Activated CD8-positive, alpha-beta memory T cell treated with anti-CD3 and anti-CD28 coated beads for 24 hours (primary cell): ENCODE data around the gene ARSH.
"Not testable (repeated sequence)": the region's sequence is repeated elsewhere in the genome, so short reads cannot be mapped to it uniquely, and the experiment has no call there.

Source experiments
- DNase-seq: peaks from one replicate; pipeline ENCODE4 v3.0.0-alpha.2; 2020

The ARSH gene, protein sequence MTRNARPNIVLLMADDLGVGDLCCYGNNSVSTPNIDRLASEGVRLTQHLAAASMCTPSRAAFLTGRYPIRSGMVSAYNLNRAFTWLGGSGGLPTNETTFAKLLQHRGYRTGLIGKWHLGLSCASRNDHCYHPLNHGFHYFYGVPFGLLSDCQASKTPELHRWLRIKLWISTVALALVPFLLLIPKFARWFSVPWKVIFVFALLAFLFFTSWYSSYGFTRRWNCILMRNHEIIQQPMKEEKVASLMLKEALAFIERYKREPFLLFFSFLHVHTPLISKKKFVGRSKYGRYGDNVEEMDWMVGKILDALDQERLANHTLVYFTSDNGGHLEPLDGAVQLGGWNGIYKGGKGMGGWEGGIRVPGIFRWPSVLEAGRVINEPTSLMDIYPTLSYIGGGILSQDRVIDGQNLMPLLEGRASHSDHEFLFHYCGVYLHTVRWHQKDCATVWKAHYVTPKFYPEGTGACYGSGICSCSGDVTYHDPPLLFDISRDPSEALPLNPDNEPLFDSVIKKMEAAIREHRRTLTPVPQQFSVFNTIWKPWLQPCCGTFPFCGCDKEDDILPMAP

DNA sequence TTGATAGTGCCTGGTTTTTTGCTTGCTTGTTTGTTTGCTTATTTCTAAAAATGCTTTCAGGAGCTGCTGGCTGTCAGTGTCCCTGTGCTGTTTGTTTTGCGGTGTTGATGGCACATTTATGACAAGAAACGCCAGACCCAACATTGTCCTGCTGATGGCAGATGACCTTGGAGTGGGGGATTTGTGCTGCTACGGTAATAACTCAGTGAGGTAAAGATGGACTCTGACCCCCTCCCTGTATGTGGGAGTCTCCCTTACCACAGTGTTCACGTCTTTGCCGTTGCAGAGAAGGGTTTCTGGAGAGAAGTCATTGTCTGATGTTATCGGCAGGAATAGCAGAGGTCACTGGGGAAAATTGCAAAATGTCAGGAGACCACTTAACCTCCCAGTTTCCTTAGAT is at the start of gene ARSH:
Gene ARSH, plus strand, starts transcription at position 52 of the 400 bp plus-strand sequence. Its CDS starts 67 bp downstream, at position 119.
- no peak for DNase-seq

DNA sequence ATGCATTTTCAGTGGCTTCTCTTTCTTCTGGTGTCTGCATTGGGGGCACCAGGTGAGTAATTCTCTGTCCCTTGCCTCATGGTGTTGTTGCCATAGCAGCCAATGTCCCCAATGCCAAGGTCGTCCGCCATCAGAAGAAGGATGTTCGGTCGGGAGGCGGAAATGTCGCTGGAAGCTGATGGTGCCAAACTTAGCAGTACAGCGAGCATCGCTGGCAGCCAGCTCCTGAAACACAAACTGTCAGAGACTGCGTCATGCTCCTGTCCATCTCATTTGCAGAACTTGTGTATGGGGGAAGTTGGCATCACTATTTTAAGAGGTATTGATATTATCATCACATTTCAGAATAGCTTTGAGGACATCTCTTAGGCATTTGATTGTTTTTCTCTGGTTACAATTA is 48.1 kb upstream of the ARSH start:
- no peak for DNase-seq

DNA sequence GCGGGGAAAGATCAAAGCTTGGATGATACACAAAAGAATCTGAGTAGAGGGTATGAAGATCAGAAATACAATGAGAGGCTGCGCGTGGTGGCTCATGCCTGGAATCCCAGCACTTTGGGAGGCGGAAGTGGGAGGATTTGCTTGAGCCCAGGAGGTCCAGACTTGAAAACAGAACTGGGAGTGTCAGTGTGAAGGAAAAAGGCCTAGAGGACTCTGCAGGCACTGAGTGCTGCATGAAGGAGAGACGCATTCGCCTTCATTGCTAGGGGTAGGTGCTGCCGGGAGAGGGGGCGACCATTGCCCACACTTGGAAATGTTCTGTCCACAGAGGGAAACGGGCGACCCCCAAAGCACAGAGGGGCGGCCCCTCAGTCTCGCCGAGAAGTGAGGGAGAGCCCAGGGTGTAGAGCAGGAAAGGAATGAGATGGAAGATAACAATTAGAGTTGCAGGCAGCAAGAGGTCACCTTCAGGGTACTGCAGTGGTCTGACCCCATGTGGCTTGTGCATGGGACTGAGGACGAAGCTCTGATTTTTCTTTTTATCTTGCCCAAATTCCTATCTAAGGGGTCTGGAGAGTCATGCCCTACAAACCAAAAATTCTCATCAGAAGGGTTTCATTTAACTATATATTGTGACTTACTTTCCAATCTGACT is 45.4 kb upstream of the ARSH start:
- DNase-seq, result no peak

DNA sequence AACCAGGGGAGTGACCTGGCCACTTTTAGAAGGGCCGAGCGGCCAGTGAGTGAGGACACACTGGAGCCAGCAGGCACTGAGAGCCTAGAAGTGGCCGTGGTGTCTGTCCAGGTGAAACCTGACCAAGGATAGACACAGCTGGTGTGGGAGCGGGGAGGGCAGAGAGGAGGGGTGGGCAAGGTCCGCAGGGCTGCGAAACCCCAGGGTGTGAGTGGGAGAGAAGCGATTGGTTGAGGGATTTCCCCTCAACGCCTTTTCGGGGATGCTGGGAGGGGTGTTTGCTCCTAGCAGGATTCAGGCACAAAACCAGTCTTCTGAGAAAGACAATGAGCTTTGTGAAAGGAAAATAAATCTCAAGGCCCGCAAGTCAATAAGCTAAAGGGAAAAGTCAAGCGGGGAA is 44.0 kb upstream of the ARSH start:
- DNase-seq, result no peak

DNA sequence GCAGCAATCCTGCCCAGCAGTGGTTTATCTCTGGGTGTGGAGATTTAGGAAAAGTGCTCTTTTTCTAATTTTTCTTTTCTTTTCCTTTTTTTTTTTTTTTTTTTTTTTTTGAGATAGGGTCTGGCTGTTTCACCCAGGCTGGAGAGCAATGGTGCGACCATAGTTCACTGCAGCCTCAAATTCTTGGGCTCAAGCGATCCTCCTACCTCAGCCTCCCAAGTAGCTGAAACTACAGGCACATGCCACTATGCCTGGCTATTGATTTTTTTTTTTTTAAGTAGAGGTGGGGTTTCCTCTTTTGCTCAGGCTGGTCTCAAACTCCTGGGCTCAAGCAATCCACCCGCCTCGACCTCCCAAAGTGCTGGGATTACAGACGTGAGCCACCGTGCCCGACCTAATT is 42.9 kb upstream of the ARSH start:
- not testable (repeated sequence) for DNase-seq

DNA sequence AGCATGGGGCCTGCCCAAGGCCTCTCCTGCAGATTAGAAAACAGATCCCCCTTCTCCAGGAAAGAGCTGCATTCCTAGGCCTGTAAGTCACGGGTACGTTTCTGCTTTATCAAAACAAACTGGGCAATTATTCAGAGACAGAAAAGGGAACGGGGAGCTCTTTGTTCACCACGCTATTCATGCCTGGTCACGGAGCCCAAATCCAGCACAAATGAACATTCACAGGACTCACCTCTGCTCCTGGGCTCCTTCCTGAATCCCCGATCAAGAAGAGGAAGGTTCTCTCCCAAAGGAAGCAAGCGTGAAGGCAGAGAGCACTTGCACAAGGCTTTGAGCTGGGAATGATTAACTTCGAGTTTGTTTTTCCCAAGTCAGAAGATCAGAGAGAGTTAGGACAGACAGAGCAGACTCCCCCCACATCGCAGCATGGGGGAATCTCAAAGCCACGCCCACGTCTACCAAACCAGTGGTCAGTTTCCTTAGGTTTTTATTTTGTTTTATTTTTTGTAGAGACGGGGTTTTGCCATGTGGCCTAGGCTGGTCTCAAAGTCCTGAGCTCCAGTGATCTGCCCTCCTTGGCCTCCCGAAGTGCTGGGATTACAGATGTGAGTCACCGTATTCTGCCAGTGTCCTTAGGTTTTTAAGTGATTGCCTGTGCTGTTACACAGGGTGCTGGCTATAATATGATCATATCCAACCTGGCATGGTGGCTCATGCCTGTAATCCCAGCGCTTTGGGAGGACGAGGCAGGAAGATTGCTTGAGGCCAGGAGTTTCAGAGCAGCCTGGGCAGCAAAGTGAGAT is 42.2 kb upstream of the ARSH start:
- DNase-seq, result not testable (repeated sequence)

DNA sequence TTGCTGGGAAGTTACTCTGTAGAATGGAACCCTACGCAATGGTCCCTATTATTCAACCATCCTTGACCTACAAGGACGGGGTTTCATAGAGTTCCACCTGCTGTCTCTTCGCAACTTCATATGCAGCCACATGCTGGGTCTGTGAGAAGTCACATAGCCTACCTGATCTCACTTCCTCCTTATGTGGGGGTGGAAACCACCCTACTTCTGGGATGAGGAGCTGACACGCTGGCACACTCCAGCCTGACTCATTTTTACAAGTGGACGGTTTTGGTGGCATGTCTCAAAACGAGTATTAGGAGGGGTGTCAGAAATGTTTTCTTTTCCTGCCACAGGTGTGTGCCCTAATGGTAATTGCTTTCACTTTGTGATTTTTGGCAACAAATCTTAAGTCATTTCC is 40.4 kb upstream of the ARSH start:
- DNase-seq, result no peak

DNA sequence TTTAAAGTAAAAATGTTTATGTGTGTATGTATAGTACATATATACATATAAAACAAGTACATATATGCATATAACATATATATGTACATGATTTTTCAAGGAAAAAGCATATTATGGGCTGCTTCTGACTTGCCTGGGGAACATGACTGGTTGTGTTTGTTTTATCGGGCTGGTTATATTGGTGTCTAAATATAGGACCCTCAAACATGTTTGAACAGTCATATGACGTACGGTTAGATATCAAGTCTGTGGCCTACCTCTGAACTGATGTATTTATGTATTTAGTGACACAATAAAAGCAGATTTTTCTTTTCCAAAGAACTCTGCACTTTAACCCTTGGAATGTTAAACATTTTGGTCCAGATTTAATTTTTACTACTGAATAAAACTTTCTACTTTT is 39.3 kb upstream of the ARSH start:
- no peak for DNase-seq

DNA sequence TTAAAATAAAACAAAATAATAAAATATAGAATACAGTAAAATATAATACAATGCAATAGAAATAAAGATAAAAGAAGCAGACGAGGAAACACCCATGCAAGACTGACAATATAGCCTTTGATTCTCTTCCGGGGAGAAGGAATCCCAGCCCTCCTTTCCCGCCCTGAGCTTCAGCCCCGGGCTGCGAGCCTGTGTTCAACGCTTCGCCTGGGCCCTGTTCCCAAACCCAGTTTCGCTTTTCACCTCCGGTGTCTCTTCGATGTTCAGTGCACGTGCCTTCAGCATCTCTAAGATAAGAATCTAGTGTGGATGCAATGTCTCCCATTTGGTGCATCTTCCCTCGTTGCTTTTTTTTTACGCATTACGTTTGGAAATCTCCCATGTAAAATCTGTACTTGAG is 38.8 kb upstream of the ARSH start:
- DNase-seq, result no peak

DNA sequence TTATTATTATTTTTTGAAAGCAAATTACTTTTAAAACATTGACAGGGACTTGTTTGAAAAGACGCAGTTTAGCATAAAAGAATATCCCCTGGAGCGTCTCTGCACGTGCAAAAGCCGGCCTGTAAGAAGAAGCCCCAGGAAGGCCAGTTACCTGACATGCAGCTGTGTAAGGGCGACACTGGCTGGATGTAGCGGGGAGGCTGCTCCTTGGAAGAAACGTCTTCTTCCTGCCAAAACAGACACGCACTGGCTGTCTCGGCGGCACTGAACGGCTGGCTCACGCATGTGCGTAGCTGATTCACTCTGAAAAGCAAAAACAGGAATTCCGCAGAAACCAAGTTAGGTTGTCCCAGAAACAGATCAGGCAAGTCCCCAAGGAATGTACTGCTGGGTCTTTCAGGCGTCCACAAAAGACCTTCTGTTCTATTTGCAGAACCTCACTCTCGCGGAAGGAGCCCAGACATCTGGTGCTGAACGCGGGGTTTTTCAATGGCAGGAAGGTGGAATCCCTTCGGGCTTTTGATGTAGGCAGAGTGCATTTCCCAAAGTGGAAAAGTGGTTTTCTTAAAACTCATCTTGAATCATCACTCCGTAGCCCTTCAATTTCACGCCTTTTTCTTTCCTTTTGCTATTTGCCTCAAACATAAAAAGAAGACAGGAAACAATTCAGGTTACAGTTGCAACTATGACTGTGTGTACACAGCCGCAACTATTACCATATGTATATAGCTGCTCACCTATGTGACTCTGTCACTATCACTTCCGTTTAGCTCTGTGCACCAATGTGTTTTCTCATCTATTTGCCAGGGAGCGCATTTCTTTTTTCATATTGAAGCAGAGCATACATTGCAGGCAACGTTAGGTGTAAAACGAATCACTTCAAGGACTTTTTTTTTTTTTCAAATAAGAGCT is 38.1 kb upstream of the ARSH start:
- no peak for DNase-seq

DNA sequence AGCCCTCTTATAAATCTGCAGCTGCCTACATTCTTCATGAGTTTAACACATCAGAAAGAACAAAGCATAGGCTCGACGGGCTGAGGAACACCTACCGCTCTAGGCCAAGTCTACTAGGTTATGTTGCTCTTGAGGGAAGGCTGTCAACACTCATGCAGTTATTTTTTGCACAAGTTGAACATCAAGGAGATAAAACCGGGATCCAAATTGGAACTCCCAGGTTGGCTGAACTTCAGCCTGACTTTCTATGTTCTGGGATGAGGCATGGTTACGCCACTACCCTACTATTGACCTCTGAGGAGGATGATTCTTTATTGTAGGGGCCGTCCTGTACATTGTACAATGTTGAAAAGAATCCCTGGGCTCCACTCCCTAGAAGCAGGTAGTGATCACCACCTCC is 37.3 kb upstream of the ARSH start:
- no peak for DNase-seq

DNA sequence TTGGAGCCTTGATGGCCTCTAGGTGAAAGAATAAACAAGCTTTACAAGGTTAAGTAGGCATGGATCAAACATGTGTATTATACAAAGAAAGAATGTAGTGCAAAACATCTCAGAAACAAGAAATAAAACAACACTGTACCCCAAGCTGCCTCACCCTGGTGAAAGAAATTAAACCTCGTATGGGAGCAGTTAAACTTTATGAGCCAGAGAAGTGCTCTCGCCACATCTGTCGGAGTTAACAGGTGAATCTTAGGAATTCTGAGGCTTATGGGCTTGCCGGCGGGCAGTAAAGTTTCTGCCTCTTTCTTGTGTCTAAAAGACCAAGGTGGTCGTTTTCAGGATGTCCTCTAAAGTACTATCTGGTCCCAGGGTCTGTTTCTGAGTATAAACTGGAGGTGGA is 34.0 kb upstream of the ARSH start:
- DNase-seq, result no peak

DNA sequence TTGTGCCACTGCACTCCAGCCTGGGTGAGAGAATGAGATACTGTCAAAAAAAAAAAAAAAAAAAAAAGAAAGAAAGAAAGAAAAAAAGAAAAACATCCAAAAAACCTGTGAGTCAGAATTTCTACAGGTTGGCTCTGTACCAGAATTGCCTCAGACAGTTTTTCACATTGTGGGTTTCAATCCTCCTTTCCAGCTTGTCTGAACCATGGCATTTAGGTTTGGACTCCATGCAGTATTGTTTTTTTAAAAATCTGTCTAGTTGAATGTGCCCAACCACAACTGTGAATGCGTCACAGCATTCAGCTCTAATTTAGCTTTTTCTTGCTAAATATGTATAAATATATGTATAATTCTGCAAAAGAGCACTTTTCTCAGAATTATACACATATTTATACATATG is 31.4 kb upstream of the ARSH start:
- DNase-seq, result no peak

DNA sequence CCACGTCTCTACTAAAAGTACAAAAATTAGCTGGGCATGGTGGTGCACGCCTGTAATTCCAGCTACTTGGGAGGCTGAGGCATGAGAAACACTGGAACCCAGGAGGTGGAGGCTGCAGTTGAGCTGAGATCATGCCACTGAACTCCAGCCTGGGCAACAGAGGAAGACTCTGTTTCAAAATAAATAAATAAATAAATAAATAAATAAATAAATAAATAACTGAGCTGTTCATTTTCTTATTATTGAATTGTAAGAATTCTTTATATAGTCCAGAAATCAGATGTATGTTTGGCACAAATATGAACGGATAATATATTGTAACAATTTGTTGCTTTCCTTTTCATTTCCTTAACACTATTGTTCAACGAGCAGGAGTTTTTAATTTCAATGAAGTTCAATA is 27.7 kb upstream of the ARSH start:
- DNase-seq, result not testable (repeated sequence)

DNA sequence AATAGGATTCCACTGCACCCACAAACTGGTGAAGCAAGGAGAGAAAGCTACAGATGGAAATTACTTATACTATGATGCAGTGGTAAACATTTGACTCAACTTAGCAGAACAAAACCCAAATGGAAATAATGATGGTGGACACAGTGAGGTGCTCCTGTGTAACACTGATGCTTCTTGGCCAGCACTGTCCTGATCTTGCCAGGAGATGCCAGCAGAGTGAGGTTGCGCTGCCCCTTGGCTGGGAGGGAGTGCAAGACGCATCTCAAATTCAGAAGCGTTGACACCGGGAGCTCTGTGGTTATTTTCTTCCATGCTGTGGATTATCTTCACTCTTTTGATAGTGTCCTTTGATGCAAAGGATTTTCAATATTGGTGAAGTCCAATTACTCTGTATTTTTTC is 22.0 kb upstream of the ARSH start:
- no peak for DNase-seq

DNA sequence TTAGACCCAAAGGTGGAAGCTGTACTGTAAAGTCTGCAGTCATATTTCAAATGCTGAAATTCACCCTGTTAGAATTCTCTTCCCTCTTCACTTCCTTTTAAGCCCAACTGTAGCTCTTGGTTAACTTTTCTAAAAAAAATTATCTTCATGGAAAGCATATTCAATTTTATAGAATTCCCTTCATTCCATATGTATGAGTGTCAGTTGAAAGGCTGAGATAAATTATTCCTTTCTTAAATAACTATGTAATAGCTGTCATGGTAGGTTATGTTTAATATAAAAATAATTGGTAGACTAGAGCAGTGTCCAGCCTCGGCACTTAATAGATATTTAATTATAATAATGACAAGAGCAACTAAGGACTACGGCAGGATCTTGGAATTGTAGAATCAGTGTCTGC is 16.8 kb upstream of the ARSH start:
- DNase-seq, result no peak

DNA sequence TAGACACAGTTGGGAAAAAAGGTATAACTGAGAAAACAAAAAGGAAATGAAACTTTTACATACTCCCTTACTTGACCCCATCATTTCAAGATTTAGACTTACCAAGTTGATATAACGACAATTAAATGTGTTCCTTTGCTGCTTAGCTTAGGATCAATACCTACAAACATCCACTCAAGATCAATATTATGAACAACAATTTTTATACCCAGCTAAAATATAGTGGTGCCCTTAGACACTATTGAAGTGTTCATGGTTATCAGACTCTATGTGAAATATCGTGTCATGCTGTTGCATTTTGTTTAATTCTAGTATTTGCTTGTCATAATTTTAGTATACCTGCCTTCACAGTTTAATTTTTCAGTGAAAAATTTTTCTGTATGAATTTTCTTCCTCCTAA is 4.2 kb downstream of the ARSH start:
- no peak for DNase-seq

DNA sequence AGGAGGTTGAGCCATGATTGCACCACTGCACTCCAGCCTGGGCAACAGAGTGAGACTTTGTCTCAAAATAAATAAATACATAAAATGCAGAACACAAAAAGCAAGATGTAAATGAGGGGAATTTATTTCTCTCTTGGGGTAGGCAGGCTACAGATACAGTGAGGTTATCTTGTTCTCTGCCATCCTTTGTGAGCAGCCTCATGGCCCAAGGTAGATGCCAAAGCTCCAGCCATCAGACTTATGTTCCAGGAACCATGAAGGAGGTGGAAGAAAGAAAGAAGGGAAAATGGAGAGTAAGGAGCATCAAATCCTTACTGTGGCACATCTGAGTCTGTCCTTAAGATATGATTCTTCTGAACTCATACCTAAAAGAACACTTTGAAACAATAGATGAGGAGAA is 11.1 kb downstream of the ARSH start:
- DNase-seq, result no peak

DNA sequence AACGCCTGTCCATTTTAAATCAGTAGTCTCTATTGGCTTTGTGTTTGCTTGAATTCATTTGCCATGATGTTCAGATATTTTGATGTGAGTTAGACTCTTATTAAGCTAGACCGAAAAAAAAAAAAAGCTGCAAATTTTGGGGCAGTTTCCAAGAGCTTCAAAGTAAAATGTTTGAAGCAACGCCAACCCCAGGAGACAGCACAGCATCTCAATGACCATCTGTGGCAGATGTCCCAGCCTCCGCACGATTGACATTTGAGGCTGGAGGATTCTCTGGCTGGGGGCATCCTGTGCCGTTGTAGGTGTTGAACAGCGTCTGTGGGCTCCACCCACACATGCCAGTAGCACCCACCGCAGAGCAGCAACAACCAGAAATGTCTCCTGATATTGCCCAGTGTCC is 17.8 kb downstream of the ARSH start:
- no peak for DNase-seq

DNA sequence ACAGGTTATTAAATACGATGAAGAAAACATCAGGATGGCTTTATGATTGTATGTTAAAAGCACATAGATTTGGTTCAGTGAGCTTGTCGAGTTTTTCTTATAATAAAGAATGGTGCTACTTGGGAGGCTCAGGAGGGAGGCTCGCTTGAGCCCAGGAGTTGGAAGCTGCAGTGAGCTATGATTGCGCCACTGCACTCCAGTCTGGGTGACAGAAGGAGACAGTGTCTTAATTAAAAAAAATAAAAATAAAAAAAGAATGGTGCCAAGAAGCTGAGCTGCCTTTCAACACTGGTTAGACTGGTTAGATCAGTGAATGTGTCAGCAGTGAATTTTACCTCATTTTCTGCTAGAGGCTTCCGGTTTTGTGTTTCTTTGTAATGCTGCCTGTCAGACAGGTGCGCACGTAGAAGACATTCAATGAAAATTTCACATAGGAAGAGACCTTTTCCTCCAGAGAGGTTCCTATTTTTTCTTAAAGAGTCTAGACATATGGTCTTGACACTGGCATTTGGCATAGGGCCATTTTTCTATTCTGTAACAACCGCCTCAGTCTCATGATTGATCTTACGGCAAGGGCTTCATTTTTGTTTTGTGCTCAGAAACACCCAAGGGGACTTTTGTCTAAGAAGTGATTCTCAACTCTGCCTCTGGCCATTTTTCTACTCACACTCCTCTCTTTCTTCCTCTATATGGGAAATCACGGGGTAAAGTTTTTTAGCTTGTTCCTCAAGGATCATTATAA is 19.9 kb downstream of the ARSH start:
- DNase-seq, result no peak

DNA sequence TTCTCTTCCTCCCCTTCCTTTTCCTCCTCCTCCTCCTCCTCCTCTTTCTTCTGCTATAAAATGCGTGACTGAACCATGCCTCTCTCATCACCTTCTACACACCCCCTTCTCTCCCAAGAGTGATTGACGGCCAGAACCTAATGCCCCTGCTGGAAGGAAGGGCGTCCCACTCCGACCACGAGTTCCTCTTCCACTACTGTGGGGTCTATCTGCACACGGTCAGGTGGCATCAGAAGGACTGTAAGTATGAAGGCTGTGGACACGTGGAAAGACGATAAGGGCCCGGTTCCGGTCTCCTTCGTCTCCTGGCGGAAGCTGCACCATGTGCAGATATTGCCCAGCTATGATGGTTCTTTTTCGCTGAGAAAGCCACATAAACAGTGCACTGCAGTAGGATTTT is 22.8 kb downstream of the ARSH start:
- no peak for DNase-seq

DNA sequence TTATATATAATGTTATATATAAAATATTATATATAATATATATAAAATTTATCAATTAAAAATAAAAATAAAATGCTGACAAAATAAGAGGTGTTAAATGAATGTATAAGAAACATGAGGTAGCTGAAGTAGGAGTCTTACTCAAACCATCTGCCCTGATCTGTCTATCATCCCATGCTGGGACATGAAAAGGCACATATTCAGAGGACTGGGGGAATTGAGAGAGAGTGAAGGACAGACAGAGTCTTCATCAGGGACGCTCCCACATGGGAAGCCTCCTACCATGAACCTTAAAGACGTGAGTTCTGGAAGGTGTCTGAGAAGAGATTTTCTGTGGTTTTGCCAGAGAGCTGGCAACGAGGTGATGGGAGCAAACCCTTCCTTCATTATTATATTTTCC is 30.9 kb downstream of the ARSH start:
- DNase-seq, result no peak
